Measurements from ENCODE around the gene KAZN. TPM values are rescaled to one million over a fixed set of nuclear protein-coding genes. Genes with fewer than 3 reads are reported as not detected.

The KAZN gene
- polyA plus RNA-seq, 1 donor from 2014 or later: 20.6 TPM

DNA sequence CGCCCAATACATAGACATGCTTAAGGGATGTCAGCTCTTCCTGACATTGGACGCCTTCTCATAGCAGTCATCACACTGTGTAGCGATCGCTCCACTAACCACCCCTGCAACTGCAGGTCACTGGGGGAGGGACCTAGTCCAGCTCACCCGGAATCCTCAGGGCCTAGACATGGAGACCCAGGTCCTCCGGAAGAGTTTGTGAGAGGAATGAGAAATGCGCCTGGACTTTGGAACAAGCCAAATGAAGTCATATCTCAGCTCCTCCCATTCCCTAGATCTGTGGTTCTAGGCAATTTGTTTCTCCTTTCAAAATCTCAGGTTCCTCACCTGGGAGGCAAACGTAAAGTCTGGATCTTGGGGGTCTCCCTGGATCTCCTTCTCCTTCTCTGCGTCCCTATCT, 253.3 kb downstream of the KAZN start:
- Histone ChIP-seq H3K27ac (ENCODE audit: low read length) (no peak overlapping the region), H3K36me3 (ENCODE audit: insufficient read depth, low read length) (no peaks in the 10 kb centered on the region), H3K9me2 (ENCODE audit: insufficient read depth, low read length) (no peaks in the 10 kb centered on the region), H3K4me3 (ENCODE audit: low read length) (no peak overlapping the region), H3K9me3 (ENCODE audit: low read length) (no peaks in the 10 kb centered on the region), H3K27me3 (ENCODE audit: insufficient read depth, low read depth, low read length) (no peaks in the 10 kb centered on the region), H4K20me1 (ENCODE audit: insufficient read depth) (no peaks in the 10 kb centered on the region), H3K9ac (ENCODE audit: low read length) (no peak overlapping the region), H3K4me2 (ENCODE audit: low read length) (no peak overlapping the region), H3F3A (ENCODE audit: insufficient read depth, low read length, poor library complexity, severe bottlenecking) (no peaks in the 10 kb centered on the region), H3K79me2 (replicated peaks; ENCODE audit: insufficient read depth, low read length) (no peaks in the 10 kb centered on the region), H2AFZ (ENCODE audit: low read depth, low read length) (no peak overlapping the region)
- TF ChIP-seq CTCF (IDR thresholded peaks at IDR 0.05; ENCODE audit: poor library complexity, severe bottlenecking) (no peak), EZH2 (IDR thresholded peaks at IDR 0.05; ENCODE audit: borderline replicate concordance, insufficient read depth, low read length, poor library complexity, severe bottlenecking) (no peak), SMC3 (conservative IDR thresholded peaks at IDR 0.05; ENCODE audit: poor library complexity) (no peak), MXI1 (conservative IDR thresholded peaks at IDR 0.05; ENCODE audit: poor library complexity, severe bottlenecking) (no peak), TAF1 (IDR thresholded peaks at IDR 0.05; ENCODE audit: low read depth) (no peak), RAD21 (conservative IDR thresholded peaks at IDR 0.05) (no peak), EP300 (conservative IDR thresholded peaks at IDR 0.05; ENCODE audit: poor library complexity, severe bottlenecking) (no peak), POLR2AphosphoS5 (IDR thresholded peaks at IDR 0.05) (no peak)
- TF ChIP-seq, protein P1, sequence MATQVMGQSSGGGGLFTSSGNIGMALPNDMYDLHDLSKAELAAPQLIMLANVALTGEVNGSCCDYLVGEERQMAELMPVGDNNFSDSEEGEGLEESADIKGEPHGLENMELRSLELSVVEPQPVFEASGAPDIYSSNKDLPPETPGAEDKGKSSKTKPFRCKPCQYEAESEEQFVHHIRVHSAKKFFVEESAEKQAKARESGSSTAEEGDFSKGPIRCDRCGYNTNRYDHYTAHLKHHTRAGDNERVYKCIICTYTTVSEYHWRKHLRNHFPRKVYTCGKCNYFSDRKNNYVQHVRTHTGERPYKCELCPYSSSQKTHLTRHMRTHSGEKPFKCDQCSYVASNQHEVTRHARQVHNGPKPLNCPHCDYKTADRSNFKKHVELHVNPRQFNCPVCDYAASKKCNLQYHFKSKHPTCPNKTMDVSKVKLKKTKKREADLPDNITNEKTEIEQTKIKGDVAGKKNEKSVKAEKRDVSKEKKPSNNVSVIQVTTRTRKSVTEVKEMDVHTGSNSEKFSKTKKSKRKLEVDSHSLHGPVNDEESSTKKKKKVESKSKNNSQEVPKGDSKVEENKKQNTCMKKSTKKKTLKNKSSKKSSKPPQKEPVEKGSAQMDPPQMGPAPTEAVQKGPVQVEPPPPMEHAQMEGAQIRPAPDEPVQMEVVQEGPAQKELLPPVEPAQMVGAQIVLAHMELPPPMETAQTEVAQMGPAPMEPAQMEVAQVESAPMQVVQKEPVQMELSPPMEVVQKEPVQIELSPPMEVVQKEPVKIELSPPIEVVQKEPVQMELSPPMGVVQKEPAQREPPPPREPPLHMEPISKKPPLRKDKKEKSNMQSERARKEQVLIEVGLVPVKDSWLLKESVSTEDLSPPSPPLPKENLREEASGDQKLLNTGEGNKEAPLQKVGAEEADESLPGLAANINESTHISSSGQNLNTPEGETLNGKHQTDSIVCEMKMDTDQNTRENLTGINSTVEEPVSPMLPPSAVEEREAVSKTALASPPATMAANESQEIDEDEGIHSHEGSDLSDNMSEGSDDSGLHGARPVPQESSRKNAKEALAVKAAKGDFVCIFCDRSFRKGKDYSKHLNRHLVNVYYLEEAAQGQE (IDR thresholded peaks at IDR 0.05; ENCODE audit: borderline replicate concordance): no peak

DNA sequence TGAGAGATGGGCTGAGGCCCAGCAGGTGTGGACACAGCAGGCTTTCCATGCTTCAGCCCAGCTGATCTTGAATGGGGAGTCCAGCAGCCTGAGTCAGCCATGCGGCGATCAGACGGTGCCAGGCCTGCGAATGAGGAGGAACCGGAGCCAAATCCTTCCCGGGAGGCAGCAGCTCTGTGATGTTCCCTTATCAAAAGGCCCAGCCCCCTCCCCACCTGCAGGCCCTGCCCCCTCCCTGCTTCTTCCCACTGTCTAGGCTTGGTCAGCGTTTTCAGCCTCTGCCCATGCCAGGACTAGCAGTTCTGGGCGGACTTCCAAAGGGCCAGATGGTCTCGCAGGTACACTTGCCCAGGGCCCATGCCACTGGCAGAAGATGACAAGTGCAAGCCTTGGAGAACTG, 253.8 kb downstream of the KAZN start:
- Histone ChIP-seq H2AFZ (ENCODE audit: low read depth, low read length) (no peak overlapping the region), H3K9ac (ENCODE audit: low read length) (no peak overlapping the region), H4K20me1 (ENCODE audit: insufficient read depth) (no peaks in the 10 kb centered on the region), H3K4me2 (ENCODE audit: low read length) (no peak overlapping the region), H3K9me2 (ENCODE audit: insufficient read depth, low read length) (no peaks in the 10 kb centered on the region), H3F3A (ENCODE audit: insufficient read depth, low read length, poor library complexity, severe bottlenecking) (no peaks in the 10 kb centered on the region), H3K79me2 (replicated peaks; ENCODE audit: insufficient read depth, low read length) (no peaks in the 10 kb centered on the region), H3K27ac (ENCODE audit: low read length) (no peak overlapping the region), H3K27me3 (ENCODE audit: insufficient read depth, low read depth, low read length) (no peaks in the 10 kb centered on the region), H3K9me3 (ENCODE audit: low read length) (no peaks in the 10 kb centered on the region), H3K4me3 (ENCODE audit: low read length) (no peak overlapping the region), H3K36me3 (ENCODE audit: insufficient read depth, low read length) (no peaks in the 10 kb centered on the region)
- TF ChIP-seq POLR2AphosphoS5 (IDR thresholded peaks at IDR 0.05): no peak
- TF ChIP-seq, protein P1 (IDR thresholded peaks at IDR 0.05; ENCODE audit: borderline replicate concordance): no peak
- TF ChIP-seq TAF1 (IDR thresholded peaks at IDR 0.05; ENCODE audit: low read depth): no peak
- TF ChIP-seq EZH2 (IDR thresholded peaks at IDR 0.05; ENCODE audit: borderline replicate concordance, insufficient read depth, low read length, poor library complexity, severe bottlenecking): no peak
- TF ChIP-seq EP300 (conservative IDR thresholded peaks at IDR 0.05; ENCODE audit: poor library complexity, severe bottlenecking): no peak
